ENCODE measurements around the gene DHFR.

Gene DHFR

DNA sequence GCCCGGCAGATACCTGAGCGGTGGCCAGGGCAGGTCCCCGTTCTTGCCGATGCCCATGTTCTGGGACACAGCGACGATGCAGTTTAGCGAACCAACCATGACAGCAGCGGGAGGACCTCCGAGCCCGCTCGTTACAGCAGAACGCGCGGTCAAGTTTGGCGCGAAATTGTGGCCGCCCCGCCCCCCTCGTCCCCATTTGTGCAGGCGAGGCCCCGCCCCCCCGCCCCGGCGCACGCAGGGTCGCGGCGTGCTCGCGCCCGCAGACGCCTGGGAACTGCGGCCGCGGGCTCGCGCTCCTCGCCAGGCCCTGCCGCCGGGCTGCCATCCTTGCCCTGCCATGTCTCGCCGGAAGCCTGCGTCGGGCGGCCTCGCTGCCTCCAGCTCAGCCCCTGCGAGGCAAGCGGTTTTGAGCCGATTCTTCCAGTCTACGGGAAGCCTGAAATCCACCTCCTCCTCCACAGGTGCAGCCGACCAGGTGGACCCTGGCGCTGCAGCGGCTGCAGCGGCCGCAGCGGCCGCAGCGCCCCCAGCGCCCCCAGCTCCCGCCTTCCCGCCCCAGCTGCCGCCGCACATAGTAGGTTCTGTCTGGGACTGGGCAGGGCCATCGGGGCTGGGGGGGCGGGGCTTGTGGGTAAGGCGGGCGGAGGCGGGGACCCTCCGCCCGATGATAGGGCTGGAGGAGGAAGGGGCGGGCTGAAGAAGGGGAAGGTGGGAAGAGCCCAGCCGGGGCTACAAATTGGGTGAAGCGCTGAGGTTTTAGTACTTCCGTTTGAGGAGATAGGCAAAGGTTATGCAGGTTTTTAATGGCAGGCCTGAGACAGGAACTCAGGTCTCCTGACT, at the start of gene DHFR, which contains the start of gene MSH3:
TSS of gene DHFR (minus strand) at position 593 of the 840 bp plus-strand sequence. CDS start at position 99, 494 bp downstream.
TSS of gene MSH3 (plus strand) at position 262 of the 840 bp plus-strand sequence. CDS start at position 338, 76 bp downstream.
- TF ChIP-seq ARNTL (CRISPR knock-in tag; IDR thresholded peaks at IDR 0.05; ENCODE audit: borderline replicate concordance, low read depth) (no peak), PPARA (CRISPR knock-in tag; IDR thresholded peaks at IDR 0.05; ENCODE audit: borderline replicate concordance) (no peak), TSHZ2 (CRISPR knock-in tag; IDR thresholded peaks at IDR 0.05) (no peak), ESRRG (CRISPR knock-in tag; IDR thresholded peaks at IDR 0.05) (no peak), CREB5 (CRISPR knock-in tag; IDR thresholded peaks at IDR 0.05; ENCODE audit: low read depth) (no peak), ZNF8 (CRISPR knock-in tag; IDR thresholded peaks at IDR 0.05) (no peak), BACH2 (CRISPR knock-in tag; IDR thresholded peaks at IDR 0.05; ENCODE audit: borderline replicate concordance) (no peak), TOX (CRISPR knock-in tag; IDR thresholded peaks at IDR 0.05; ENCODE audit: borderline replicate concordance) (no peak), CSRNP3 (CRISPR knock-in tag; IDR thresholded peaks at IDR 0.05) (no peak), CSDC2 (CRISPR knock-in tag; IDR thresholded peaks at IDR 0.05) (no peak), TCF4 (CRISPR knock-in tag; IDR thresholded peaks at IDR 0.05; ENCODE audit: borderline replicate concordance) (no peak), RARB (CRISPR knock-in tag; IDR thresholded peaks at IDR 0.05) (no peak), OSR1 (CRISPR knock-in tag; IDR thresholded peaks at IDR 0.05) (no peak), ZNF565 (CRISPR knock-in tag; conservative IDR thresholded peaks at IDR 0.05; ENCODE audit: low read depth) (no peak), ISL1 (CRISPR knock-in tag; IDR thresholded peaks at IDR 0.05) (no peak)
- TF ChIP-seq, protein P1, sequence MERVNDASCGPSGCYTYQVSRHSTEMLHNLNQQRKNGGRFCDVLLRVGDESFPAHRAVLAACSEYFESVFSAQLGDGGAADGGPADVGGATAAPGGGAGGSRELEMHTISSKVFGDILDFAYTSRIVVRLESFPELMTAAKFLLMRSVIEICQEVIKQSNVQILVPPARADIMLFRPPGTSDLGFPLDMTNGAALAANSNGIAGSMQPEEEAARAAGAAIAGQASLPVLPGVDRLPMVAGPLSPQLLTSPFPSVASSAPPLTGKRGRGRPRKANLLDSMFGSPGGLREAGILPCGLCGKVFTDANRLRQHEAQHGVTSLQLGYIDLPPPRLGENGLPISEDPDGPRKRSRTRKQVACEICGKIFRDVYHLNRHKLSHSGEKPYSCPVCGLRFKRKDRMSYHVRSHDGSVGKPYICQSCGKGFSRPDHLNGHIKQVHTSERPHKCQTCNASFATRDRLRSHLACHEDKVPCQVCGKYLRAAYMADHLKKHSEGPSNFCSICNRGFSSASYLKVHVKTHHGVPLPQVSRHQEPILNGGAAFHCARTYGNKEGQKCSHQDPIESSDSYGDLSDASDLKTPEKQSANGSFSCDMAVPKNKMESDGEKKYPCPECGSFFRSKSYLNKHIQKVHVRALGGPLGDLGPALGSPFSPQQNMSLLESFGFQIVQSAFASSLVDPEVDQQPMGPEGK (CRISPR knock-in tag; IDR thresholded peaks at IDR 0.05; ENCODE audit: borderline replicate concordance), result no peak
- TF ChIP-seq, protein P2, sequence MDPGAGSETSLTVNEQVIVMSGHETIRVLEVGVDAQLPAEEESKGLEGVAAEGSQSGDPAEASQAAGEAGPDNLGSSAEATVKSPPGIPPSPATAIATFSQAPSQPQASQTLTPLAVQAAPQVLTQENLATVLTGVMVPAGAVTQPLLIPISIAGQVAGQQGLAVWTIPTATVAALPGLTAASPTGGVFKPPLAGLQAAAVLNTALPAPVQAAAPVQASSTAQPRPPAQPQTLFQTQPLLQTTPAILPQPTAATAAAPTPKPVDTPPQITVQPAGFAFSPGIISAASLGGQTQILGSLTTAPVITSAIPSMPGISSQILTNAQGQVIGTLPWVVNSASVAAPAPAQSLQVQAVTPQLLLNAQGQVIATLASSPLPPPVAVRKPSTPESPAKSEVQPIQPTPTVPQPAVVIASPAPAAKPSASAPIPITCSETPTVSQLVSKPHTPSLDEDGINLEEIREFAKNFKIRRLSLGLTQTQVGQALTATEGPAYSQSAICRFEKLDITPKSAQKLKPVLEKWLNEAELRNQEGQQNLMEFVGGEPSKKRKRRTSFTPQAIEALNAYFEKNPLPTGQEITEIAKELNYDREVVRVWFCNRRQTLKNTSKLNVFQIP (CRISPR knock-in tag; IDR thresholded peaks at IDR 0.05; ENCODE audit: borderline replicate concordance, low read depth), result no peak

GRCh38 chr5:80704221-80704620, 49.4 kb upstream of the DHFR start:
- no peak for ATAC-seq
- no peak for TF ChIP-seq TOX (CRISPR knock-in tag; IDR thresholded peaks at IDR 0.05; ENCODE audit: borderline replicate concordance)
- no peak for TF ChIP-seq PPARA (CRISPR knock-in tag; IDR thresholded peaks at IDR 0.05; ENCODE audit: borderline replicate concordance)
- no peak for TF ChIP-seq ISL1 (CRISPR knock-in tag; IDR thresholded peaks at IDR 0.05)
- TF ChIP-seq CREB5 (CRISPR knock-in tag; IDR thresholded peaks at IDR 0.05; ENCODE audit: low read depth), result no peak
- no peak for TF ChIP-seq CSRNP3 (CRISPR knock-in tag; IDR thresholded peaks at IDR 0.05)
- no peak for TF ChIP-seq RARB (CRISPR knock-in tag; IDR thresholded peaks at IDR 0.05)
- no peak for TF ChIP-seq ESRRG (CRISPR knock-in tag; IDR thresholded peaks at IDR 0.05)
- TF ChIP-seq ZNF565 (CRISPR knock-in tag; conservative IDR thresholded peaks at IDR 0.05; ENCODE audit: low read depth), result no peak
- no peak for TF ChIP-seq ZC3H10 (CRISPR knock-in tag; IDR thresholded peaks at IDR 0.05)
- TF ChIP-seq ZFP3 (CRISPR knock-in tag; IDR thresholded peaks at IDR 0.05), result no peak
- TF ChIP-seq SNAI2 (CRISPR knock-in tag; IDR thresholded peaks at IDR 0.05), result no peak
- TF ChIP-seq OSR1 (CRISPR knock-in tag; IDR thresholded peaks at IDR 0.05), result no peak
- TF ChIP-seq, protein P1 (CRISPR knock-in tag; IDR thresholded peaks at IDR 0.05; ENCODE audit: borderline replicate concordance), result no peak
- no peak for TF ChIP-seq TCF4 (CRISPR knock-in tag; IDR thresholded peaks at IDR 0.05; ENCODE audit: borderline replicate concordance)
- no peak for TF ChIP-seq ZNF8 (CRISPR knock-in tag; IDR thresholded peaks at IDR 0.05)
- TF ChIP-seq BACH2 (CRISPR knock-in tag; IDR thresholded peaks at IDR 0.05; ENCODE audit: borderline replicate concordance), result no peak

More for the DNA sequence above, at the start of gene DHFR, which contains the start of gene MSH3:
- ATAC-seq, result peak; percentile 86
